HG03060 (cell line): Measurements from ENCODE around the gene SETBP1.
A peak's percentile ranks its signal among the peaks of the same experiment; 100 is the strongest.

Experiments
- ATAC-seq: cut with Tn5 transposase; IDR thresholded peaks from one replicate; pipeline ENCODE4 v1.9.1; 2021; ENCODE audit warnings: low read depth, moderate number of reproducible peaks; ENCODE audit not compliant: unreplicated experiment

SETBP1 gene

DNA sequence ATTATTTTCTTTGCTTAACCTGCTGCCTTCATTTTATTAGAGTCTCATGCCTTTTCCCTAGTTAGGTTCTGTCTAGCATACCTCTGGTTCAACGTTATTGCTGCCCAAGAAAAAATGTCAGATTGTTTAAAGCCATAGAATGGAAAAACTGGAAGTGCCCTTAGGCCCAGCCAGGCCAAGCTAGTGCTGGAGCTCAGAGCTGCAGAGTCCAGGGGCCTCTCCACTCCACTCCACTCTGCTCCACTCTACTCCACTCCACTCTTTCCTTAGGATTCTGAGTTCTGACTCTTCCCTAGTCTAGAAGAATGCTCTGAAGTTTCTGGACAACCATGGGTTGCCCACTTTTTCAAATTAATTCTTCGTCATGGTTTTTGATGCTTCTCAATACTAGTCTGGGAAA is 155.6 kb downstream of the SETBP1 start:
- ATAC-seq, result no peak

DNA sequence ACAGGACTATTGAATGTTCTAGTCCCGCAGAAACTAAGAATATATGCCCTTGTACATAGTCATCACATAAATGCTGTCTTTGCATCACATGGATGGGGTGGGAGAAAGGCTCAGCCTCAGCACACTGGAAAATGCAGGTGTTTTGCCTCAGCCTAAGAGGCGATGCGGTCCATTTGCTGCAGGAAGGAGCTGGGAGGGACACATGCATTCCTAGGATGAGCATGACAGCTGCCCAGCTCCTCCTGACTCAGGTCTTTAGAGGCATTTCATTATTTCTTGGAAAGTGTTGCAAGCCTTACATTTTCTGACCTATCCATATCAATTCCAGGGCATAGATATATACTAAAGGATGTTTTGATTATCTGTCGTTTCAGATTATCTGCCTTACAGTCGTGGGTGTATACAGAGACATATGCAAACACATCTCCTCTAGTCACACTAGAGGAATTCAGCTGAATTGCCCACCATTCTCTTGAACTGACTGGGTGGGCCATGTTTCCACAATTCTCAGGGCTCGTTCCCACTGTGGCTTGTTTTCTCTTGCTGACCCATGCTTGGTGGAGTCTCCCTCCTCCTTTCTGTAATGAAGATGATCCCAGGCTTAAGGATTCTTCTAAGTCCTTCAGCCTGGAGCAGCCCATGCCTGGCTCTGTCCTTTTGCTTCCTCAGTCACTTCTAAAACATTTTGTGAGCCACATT is 156.9 kb downstream of the SETBP1 start:
- ATAC-seq, result no peak

DNA sequence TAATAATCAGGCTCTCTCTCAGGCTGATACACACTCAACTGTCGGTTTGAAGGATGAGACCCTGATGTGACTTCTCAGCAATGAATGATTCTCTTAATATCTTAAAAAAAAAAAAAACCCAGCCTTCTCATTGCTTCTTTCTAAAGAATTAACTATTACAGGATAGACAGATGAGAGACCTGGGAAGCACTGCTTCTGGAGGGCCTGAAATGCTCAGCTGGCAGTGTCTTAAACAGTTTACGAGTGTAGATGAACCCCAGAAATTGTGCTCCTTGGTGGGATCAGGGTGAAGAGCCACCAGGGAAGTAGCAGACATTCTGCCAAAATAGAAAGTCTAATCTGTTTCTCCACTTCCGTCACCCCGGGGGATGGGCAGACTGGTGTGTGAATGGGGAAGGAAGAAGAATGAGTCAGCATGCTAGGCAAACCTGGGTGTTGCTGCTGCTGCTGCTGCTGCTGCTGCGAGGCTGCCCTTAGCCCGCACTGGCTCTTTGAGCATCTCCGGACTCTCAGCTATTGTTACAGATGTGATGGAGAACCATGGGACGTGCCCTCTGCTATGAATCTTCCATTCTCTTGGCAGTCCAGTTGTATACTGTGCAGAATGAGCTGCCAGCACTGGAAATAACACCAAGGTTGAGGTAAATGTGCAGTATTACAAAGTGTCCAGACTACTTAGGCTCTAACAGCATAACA is 158.4 kb downstream of the SETBP1 start:
- peak; percentile 92 for ATAC-seq

DNA sequence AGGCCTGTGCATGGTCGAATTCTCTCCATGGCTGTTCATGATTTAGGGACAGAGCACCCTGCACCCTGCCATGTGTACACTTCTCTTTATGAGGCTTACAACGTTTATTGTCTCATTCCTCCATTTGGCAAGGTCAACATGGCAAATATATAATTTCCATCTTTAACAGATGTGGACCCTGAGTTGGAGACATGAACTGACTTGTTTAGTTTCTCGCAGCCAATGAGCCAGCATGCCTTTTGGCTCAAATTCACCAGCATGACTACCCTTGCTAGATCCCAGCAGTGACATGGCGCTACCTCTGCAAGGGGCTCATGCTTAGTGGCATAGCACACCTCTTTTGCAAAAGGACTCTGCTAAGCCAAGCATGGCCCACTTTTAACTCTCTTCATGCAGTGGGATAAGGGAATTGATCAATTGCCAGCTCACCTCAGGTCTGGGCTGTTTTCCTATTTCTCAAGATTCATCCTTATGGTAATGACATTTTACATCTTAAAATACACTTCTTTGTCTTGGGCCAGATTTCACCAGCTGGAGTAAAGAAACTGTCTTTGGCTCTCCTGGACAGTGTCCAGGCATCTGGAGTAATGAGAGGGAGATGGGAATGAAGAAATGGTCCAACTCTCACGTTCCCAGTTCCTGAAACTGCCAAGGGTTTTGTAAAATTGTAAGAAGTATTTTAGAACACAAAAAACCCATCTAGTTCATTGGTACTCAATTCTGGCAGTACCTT is 159.5 kb downstream of the SETBP1 start:
- ATAC-seq, result no peak

DNA sequence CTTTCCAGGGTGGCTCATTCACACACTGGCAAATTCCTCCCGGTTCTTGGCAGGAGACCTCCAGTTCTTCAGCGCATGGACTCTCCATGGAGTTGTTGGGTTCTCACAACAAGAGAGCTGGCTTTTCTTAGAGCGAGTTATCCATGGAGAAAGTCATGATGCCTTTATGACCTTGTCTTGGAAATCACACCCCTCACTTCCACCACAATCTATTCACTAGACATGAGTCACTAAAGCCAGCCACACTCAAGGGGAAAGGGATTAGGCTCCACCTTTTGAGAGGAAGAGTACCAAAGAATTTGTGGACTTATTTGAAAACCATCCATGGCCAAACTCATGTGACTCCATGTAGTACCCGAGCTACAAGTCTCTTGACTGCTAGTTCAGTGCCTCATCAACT is 160.5 kb downstream of the SETBP1 start:
- no peak for ATAC-seq

DNA sequence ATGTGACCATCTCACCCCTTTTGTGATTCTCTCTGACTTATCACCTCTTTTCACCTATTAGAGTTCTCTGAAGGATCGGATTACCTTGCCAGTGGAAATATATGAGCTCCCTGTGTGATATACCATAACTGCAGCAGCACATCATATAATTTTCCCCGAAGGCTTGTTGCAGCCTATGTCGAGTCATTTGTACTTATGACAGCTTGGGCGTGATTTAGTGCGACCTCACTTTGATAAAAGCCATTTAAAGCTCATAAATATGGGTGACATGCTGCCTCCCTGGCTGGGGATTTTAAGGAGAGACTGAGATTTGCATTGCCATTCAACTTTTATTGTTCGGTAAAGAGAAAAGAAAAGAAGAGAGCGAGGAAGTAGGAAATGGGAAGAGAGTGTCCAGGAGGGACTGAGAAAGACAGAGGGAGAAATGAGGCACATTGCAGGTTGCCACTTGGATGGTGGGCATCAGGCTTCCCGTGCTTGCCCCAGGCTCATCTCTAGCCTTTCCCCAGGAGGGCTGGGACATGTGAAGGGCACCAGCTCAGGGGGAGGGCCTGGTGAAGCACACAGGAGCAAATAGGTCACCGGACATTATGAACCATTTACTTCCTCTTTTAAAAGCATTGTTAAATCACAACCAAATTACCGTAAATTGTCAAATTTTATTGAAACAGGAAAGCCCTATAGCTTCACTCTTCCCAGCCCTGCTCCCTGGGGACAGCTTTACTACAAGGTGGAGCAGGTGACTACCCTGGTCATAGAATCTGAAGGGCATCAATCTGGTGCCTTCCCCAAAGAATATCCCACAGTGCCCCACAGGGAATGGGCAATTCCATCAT is 161.3 kb downstream of the SETBP1 start:
- ATAC-seq, result no peak

DNA sequence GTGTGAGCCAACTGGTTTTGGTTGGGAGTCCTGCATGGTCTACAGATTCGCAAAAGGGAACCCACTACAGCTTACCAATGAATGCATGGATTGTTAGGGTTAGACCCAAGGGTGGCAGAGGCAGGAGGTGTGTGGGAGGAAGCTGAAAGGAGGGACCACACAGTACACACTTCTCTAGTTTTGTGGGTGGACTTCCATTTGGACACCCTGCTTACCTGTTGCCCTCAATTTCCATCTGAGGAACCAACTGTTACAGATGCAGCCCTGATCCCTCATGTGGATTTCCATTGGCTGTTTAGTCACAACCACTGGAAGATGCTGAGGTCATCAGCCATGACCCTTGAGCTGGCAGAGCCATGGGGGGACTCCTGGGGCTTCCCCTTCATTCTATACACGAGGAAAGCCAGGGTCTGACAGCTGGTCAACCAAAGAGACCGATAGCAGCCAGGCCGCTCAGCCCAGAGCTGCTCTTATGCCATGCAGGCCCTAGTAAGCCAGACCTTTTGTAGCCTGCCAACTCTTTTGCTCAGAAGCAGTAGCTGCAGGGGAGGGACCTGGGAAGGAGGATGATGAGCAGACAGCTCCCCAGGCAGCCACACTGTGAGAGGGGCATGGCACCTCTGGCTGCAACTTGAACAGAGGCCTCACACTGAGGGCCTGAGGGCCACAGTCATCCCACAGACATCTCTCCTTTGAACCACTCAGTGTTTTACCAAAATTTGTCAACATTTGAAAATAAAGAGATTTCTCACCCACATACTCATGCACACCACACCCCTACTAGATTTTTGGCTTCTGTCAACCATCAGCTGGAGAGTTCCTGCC is 162.1 kb downstream of the SETBP1 start:
- ATAC-seq, result no peak

DNA sequence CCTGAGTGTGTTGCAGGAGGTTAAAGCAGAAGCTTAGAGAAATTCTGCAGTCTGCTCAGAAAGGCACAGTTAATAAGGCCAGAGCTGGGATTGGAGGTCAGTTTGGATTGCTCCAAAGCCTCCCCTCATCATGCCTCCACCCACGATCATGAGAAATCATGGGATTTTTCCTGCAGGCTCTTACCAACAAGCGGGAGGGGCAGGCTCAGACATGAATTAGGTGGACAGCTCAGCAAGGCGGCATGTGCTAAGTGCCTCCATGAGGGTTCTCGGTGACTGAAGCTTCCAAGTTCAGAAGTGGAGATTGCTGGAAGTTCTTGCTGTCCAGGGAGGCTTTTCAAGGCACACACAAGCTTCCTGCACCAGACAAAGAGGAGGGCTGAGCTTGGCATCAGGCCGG is 163.8 kb downstream of the SETBP1 start:
- ATAC-seq, result no peak

DNA sequence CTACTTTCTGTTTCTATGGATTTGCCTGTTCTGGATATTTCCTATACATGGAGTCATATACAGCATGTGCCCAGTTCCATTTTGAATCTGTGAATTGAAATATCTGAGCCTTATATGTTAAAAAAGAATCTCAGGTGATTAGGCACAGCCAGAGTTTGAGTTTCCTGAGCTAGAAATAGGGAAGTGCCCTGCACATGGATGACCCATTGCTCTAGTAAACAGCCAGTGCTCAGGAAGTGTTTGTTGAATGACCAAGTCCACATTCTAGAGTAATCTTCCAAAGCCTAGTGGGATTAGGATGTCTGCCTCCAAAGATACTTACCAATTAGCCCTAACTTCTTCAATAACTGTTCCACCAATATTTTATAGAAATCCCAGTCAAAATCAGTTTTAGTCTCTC is 165.8 kb downstream of the SETBP1 start:
- no peak for ATAC-seq

DNA sequence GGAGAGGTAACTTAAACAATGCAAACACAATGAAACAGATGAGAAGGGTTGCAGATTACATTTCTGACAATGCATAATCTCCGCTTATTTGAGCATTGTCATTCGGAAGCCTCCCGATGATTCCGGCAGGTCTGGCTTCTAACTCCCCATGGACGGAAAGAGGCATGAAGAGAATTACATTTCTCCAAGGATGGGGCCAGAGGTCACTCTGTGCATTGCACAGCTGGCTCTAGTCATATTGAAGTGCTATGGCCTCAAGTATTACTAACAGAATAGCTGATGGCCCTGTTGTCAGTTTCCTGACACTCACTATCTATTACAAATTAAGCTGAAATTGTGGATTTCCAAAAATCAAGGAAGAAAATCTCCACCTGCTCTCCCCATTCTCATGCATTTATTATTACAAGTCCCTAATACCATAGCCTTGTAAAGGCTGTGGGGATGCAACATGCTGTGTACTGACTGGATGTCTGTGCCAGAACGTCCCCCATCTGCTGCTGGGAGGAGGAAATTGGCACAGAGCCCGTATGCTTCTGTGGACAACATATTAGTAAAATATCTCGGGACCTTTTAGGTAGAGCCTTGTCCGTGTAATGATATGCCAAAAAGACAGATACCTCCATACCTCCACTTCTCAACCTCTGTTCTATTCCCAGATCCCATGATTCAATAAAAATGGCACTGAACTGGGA is 168.1 kb downstream of the SETBP1 start:
- ATAC-seq, result no peak

DNA sequence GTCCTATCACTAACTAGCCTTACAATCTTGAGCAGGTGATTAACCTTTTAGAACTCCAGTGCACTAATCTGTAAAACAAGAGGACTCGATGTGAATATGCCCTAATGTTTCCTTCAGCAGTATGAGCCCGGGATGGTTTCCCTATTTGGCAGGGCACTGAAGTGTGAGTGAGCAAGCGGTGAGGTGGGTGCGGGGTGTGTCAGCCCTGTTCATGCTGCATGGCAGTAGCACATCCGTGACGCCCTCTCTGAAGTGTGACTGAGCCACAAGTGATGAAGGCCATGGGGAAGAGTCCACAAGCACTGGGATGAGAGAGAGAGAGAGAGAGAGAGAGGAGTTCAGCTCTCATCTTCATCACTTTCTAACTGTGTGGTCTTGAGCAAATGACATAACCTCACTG is 168.7 kb downstream of the SETBP1 start:
- ATAC-seq, result no peak

DNA sequence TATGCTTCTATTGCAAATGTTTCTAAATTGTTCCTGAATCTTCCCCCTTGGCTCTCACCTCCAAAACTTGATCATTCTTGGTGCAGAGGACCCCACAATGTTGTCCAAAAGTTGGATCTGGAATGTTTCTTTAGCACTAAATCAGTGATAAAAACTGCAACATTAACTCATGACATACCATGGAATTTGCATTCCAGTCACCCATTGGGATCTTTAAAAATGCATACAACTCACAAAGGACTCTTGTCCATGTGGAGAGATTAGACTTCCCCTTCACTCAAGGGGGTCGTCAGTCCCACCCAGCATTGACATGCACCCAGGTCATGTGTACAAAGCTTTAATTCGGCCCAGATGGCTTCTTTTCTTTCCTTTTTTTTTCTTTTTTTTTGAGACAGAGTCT is 169.3 kb downstream of the SETBP1 start:
- ATAC-seq, result no peak

DNA sequence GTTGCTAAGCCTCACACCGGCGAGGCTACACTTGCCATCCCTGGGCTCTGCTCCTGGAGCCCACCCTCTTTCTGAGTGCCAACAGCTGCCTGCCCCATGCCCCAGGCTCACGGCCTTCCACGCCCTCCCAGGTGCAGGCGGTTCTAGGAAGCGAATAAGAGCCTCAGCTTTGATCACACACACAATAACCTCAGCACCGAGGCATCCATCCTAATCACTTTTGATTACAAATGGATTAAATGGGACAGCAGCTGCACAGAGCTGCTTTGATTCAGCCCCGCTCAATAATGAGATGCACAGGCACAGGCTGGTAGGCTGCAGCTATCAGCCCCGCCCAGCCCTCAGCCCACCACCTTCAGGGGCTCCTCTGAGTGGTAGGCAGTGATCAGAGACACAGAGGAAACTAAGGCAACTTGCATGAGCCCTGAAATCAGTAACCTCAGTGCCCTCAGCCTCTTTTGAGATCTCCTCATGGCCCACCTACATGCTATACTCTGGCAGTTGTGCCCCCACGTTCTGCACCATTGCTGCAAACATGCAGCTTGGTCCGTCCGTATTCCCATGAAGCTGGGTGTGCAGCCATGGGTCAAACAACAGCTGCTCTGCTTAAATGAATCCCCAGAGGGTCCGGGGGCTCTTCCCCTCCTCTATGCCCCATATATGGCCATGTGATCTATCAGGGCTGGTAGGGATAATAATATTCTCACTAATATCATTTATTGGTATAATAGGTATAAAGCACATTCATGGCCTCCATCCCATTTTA is 171.4 kb downstream of the SETBP1 start:
- no peak for ATAC-seq

DNA sequence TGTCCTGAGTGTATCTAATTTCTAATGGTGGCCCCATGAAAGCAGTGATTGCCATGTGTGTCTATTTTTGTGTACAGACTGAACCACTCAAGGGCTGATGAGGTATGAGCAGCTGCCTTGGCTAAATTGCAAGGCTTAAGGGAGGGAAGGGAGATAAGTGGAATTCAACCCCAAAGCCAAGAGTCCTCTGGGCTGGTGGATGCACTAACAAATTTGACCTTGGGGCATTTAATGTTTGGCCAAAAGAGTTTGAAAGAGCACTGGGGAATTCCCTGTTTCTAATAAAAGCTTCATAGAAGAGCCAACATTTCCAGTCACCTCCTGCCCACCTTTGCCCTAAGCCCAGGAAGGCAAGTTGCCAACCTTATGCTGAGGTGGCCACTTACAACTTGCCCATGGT is 172.1 kb downstream of the SETBP1 start:
- ATAC-seq, result no peak

DNA sequence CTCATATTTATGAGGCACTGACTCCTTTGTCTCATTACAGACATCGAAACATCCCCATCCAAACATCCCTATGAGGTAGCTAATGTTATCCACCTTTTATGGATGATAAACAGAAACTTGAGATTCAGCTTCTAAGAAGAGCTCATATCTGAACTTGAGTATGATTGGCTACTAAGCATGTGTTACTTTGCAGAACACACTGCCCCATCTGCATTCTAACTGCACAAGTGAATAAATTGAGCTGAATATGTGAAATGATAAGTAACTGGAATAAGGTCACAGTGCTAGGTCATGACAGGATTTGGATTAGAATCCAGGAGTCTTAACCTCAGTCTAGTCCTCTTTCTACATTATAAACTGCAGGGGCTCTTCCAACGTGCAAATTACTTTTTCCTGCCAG is 172.7 kb downstream of the SETBP1 start:
- no peak for ATAC-seq

DNA sequence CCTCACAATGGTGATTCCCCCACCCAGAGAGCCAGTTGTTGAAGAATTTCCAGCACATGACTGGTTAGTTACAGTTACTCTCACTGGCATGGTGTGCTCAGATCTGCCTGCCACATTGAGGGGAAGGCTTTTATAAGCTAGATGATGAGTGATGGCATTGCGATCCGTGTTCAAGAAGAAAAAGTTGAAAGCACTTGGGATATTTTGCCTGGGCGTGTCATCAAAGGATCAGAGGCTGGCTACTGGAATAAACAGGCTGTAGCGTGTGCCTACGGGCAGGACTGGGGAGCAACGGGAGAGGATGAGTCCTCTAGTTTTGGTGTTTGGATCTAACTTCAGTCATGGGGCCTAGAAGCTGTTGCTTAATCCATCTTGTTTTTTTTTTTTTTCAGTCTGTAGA is 175.0 kb downstream of the SETBP1 start:
- no peak for ATAC-seq

DNA sequence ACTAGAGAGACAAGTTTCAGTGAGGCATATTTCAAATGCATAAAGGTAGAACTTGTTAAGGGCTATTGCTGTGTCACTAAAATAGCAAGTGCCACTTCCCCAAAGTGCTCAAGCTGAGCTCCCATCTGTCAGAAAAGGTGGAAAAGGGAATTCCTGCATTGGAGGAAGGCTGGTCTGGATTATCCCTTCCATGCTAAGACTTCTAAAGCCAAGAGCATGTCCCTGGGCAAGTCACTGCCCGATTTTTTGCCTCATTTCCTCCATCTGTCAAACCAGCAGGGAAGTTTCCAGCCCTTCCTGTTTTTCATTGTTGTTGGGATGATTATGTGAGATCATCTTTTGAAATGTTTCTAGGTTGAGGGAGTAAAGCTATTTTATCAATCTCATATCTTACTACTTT is 175.5 kb downstream of the SETBP1 start:
- no peak for ATAC-seq

DNA sequence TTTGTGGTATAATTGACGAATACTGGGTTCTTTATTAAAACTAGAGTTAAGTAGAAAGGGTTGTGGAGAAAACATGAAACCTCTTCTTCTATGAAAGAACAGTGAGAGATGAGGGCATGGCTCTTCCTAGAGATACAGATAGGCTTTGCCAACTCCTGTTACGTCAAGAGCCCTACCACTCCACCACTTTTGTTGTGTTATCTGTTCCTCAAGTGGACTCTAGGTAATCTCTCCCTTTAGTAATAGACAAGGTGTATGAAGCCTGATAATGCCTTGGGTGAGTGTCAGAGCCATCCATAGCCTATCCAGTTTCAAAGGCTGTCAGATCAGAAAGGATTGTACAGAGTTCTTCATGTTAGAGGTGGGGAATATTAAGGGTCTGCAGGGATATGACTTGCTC is 176.4 kb downstream of the SETBP1 start:
- ATAC-seq, result no peak
